GM19023 (cell line): ENCODE measurements around the gene OR5D13.

Source experiments
- ATAC-seq: cut with Tn5 transposase; IDR thresholded peaks from one replicate; pipeline ENCODE4 v1.9.1; 2021; ENCODE audit warnings: mild to moderate bottlenecking, moderate library complexity; ENCODE audit not compliant: unreplicated experiment

The OR5D13 gene, protein sequence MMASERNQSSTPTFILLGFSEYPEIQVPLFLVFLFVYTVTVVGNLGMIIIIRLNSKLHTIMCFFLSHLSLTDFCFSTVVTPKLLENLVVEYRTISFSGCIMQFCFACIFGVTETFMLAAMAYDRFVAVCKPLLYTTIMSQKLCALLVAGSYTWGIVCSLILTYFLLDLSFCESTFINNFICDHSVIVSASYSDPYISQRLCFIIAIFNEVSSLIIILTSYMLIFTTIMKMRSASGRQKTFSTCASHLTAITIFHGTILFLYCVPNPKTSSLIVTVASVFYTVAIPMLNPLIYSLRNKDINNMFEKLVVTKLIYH

GRCh38 chr11:55773138-55773537 lies at the start of gene OR5D13:
Gene OR5D13 (plus strand): TSS chr11:55773438. CDS start chr11:55773438, 0 bp downstream.
- ATAC-seq: no peak

DNA sequence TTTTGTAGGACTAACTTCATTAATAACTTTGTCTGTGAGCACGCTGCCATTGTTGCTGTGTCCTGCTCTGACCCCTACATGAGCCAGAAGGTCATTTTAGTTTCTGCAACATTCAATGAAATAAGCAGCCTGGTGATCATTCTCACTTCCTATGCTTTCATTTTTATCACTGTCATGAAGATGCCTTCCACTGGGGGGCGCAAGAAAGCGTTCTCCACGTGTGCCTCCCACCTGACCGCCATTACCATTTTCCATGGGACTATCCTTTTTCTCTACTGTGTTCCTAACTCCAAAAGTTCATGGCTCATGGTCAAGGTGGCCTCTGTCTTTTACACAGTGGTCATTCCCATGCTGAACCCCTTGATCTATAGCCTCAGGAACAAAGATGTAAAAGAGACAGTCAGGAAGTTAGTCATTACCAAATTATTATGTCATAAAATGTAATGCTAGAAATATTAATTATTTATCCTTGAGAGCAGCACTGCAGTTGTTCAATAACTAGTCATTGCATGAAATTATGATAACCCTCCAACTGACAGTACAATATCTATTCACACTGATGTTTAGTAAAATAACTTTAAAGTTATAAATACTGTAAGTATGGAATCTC lies 46.4 kb upstream of the OR5D13 start:
- ATAC-seq: no peak

- ATAC-seq: peak; percentile 62
These were observed 40.3 kb upstream of the OR5D13 start for GRCh38 chr11:55732936-55733335.

DNA sequence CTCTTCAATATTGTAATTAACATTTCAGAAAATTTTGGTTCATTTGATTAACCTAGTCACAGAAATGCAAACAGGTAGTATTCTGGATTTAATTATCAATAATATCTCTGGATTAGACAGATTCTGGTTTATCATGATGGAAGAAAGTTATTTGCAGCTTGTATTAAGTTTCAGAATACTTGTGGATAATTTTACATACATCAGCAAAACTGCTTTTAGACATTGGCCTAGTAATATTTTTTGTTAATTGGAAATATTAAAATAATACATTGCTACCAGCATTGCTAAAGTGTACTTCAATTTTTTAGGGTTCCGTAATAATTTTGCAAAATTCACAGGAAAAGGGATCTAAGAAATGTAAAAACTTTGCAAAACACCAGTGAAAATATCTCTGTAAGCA lies 18.4 kb downstream of the OR5D13 start:
- no peak for ATAC-seq

DNA sequence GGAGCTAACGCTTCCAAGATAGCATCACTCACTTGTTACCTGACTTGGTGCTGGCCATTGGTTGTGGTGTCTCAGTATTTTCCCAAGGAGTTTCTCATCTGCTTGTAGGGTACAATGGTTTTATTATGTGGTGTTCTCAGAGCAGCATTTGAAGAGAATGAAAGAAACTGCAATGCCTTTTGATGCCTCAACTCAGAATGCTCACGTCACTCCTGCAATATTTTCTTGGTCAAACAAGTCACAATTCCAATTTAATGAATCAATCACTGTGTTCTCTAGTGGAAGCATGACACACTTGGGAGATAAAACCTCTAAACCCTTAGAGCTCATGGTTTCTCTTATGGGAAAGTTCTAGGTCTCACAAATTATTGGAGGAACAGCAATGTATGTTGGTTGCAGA lies 20.1 kb downstream of the OR5D13 start:
- ATAC-seq: no peak

DNA sequence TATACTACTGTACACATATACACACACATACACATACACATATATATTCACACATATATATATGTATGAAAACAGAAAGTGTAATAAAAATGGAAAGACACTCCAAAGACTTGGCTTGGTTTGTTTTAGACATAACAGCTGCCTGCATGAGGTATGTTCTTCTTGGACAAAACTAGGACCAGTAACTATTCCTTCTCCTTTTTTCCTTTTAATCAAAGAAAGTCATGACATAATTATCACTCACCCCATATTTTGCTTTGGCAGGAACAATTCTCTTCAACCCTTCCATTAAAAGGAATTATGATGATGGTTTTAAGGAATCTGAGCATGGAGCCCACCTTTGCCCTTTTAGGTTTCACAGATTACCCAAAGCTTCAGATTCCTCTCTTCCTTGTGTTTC lies 22.0 kb downstream of the OR5D13 start, which contains the start of gene OR5D14:
TSS of gene OR5D14 (plus strand) at position 301 of the 400 bp plus-strand sequence. CDS start at position 301, 0 bp downstream.
- ATAC-seq: no peak

DNA sequence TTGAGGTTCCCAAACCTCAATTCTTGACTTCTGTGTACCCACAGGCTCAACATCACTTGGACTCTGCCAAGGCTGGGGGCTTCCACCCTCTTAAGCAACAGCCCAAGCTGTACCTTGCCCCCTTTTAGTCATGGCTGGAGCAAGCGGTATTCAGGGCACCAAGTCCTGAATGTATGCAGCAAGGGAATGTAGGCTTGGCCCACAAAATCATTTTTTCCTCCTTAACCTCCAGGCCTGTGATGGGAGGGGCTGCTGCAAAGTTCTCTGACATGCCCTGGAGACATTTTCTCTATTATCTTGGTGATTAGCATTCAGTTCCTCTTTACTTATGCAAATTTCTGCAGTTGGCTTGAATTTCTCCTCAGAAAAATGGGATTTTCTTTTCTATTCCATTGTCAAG lies 33.0 kb downstream of the OR5D13 start:
- ATAC-seq: no peak

GRCh38 chr11:55811067-55811466 lies 37.8 kb downstream of the OR5D13 start, which contains the start of gene OR5L1:
Gene OR5L1 (plus strand): TSS chr11:55811367. CDS start chr11:55811467, 100 bp downstream.
- no peak for ATAC-seq

DNA sequence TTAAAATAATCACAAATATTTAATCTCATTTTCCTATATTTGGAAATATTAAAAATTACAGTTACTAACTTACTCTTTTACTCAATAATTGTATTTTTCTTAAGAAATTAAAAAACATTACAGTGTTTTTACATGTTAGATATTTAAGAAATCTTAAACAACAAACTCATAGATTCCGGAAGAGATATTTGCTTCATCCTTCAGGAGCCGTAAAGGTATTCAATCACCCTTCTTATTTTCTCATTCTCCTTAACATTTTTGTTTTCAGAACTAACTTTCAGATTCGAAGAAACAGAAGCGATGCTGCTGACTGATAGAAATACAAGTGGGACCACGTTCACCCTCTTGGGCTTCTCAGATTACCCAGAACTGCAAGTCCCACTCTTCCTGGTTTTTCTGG lies 46.1 kb downstream of the OR5D13 start, which contains the start of gene OR5D18:
TSS of gene OR5D18 (plus strand) at position 301 of the 400 bp plus-strand sequence. CDS start at position 301, 0 bp downstream.
- no peak for ATAC-seq
